PC-9 (cell line): ENCODE results near the gene KRABD2.

Source experiments
- EZH2 ChIP-seq: fragments of 200-600 bp; sonication (generic); IDR thresholded peaks from 2 replicates; pipeline ENCODE4 v1.8.0; 2017; ENCODE audit warnings: antibody characterized with exemption, low read depth
- TF ChIP-seq, protein P1 (sequence below): fragments of 200-600 bp; sonication (generic); conservative IDR thresholded peaks from 2 replicates; pipeline ENCODE4 v1.6.1; 2017; ENCODE audit warnings: mixed run types, antibody characterized with exemption, mild to moderate bottlenecking, moderate library complexity

DNA sequence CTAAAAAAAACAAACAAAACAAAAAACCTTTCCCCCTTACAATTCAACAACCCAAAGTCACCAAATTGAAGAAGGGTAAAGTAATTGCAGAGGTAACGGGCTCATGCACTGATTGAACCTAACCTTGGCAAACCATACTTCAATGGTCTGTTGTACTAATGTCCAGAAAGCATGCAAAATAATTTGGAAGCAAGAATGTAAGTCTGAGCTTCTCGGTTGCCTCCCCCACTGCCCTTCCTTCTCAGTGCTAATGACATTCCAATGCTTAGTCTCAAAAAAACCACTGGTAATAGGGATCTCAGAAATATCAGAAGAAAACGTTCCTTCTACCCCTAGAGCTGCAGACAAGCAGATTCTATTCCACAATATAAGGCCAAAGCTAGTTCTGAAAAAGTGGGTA lies 15.8 kb downstream of the KRABD2 start:
- TF ChIP-seq, protein P1, sequence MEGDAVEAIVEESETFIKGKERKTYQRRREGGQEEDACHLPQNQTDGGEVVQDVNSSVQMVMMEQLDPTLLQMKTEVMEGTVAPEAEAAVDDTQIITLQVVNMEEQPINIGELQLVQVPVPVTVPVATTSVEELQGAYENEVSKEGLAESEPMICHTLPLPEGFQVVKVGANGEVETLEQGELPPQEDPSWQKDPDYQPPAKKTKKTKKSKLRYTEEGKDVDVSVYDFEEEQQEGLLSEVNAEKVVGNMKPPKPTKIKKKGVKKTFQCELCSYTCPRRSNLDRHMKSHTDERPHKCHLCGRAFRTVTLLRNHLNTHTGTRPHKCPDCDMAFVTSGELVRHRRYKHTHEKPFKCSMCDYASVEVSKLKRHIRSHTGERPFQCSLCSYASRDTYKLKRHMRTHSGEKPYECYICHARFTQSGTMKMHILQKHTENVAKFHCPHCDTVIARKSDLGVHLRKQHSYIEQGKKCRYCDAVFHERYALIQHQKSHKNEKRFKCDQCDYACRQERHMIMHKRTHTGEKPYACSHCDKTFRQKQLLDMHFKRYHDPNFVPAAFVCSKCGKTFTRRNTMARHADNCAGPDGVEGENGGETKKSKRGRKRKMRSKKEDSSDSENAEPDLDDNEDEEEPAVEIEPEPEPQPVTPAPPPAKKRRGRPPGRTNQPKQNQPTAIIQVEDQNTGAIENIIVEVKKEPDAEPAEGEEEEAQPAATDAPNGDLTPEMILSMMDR, result no peak
- TF ChIP-seq EZH2, result no peak
